Amniotic epithelial cell (primary cell): Measurements from ENCODE around the gene CCDC116.

Experiments
- DNase-seq: peaks from one replicate; pipeline ENCODE4 v3.0.0-alpha.2; 2010; ENCODE audit warnings: low read depth

Gene CCDC116

DNA sequence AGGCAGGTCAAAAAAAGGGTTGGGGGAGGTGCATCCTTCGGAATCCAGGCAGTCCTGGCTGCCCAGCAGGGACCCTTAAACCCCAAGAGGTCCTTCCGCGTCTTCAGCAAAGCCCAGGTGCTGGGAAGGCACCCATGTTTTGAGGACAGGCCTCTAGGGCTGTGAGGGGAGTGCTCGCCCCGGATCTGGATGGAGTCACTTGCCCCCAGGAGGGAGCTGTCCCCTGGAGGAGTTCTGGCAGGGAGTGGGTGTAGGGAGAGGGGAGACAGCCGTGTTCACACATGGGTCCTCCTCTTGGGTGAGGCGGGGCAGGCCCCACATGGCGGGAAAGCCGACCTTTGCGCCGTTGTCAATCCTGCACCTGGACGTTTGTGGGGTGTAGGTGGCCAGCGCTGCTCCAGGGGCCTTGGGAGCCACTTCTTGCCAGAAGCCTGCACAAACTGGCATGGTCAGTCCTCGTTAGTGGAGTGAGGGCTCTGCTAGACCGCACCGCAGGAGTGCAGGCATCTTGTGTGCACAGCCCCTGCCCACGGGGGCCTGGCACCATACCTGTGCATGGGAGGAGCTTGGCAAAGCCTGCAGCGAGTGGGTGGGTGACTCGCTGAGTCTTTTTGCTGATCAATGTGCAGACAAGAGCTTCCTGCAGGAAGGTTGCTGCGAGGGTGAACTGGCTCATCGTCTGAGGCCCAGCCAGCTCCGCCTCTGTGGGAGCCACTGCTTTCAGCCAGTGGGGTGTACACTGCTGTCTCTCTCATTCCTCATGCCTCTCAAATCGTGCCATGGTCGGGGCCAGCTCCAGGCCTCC lies 49.2 kb downstream of the CCDC116 start:
- DNase-seq = no peak

DNA sequence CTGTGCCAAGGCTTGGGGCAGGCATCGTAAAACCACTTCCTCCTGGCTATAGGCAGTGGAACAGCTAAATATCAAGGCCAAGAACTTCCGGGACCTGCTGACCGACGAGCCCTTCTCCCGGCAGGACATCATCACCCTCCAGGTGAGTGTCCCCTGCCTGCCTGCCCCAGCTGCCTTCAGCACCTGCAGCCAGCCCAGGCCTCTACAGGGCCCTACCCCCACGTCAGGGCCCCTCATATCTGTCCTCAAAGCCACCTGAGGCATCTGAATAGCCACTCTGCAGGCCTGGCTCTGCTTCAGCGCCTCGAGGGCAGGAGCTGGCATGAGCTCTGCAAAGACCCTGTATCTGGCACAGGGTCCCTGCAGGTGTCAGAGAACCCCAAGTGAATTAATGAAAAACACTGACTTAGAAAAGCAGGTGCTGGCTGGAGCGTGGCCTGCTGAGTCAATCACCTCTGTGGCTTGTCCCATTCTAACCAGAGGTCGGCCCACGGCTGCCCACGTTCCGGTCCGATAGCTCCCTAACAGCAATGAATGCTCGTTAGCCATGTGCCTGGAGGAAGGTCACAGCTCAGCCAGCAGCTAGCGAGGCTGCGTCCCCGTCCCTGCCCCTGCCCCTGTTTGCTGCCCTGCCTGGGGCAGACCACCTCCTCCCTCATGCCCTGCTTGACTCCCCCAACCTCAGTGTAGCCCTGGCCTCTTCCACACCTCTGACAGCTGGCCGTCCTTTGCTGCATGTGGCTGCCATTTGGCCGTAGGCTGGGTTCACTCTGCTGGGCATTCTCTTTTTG lies 50.0 kb downstream of the CCDC116 start:
- DNase-seq = no peak

DNA sequence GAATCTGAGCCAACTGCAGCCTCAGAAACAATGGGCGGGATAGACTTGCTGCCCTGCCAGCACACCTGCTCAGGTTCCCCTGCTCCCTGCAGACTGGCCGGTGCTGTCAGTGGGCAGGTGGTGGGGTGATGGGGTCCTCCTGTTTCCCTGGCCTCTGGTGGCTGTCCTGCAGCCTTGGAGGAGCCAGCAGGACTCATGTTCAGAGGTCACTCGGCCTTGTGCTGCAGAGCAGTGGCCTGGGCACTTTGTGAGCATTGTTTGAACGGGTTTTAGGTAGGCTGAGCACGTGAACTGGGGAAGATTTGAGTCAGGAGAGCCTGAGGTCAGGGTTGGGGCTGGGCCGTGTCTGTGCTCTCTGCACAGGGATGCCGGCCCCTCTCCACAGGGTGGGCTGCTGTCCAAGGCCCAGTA lies 50.8 kb downstream of the CCDC116 start:
- no peak for DNase-seq

DNA sequence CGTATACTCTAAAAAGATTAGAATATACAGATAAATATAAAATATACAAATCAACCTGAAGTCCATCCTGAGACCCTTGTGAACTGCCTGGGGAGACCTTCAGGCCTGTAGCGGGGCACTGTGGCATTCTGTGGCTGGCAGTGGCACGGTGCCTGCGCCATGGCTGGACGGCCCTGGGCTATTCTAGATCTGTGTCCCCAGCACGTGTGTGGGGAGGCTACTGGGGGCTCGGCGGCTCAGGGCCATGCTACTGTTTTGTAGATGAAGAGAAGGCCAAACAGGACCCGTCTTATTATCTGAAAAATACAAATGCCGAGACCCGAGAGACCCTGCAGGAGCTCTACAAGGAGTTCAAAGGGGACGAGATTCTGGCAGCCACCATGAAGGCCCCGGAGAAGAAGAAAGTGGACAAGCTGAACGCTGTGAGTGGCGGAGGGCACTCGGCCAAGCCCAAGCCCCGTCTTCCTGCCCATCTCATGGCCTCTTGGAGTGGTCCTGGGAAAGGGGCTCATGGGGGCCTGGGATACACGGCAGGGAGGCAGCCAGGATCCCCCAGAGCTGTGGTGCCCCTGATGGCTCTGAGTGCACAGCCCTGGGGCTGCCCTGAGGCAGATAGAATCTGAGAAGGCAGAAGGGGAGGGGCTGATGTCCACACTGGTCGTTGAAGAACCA lies 52.1 kb downstream of the CCDC116 start:
- DNase-seq = no peak

DNA sequence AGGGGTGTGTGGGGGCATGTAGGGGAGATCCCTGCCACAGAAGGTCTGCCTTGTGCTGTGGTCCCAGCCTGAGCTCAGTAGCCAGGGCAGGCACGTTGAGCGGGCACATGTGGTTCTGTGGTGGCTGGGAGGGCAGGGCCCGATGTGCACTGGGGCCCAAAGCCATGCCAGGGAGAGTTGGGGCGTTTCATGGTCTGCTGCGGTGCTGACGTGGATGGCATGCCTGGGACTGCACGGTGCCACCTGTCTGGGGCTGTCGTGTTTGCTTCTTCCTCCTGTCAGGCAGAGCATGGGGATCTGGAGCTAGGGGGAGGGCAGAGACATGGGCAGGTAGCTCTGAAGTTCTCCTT lies 52.6 kb downstream of the CCDC116 start:
- no peak for DNase-seq

- no peak for DNase-seq
These were observed 53.6 kb downstream of the CCDC116 start for GRCh38 chr22:21686193-21686608.
